Measurements from ENCODE around the gene DNAJB14.
"Not testable (repeated sequence)": the region's sequence is repeated elsewhere in the genome, so short reads cannot be mapped to it uniquely, and the experiment has no call there.

Gene DNAJB14

GRCh38 chr4:99946356-99947189, at the start of gene DNAJB14:
Gene DNAJB14, minus strand, starts transcription at chr4:99946618. Its CDS starts 47 bp downstream, at chr4:99946571.
- DNase-seq (ENCODE audit: low spot score), result peak; percentile 83

- no peak for DNase-seq (ENCODE audit: low spot score)
Measured at GRCh38 chr4:99991741-99992140, 45.3 kb upstream of the DNAJB14 start.

- no peak for DNase-seq (ENCODE audit: low spot score)
Measured at GRCh38 chr4:99987681-99988080, 41.3 kb upstream of the DNAJB14 start.

GRCh38 chr4:99986792-99987191, 40.4 kb upstream of the DNAJB14 start:
- DNase-seq (ENCODE audit: low spot score), result no peak

- no peak for DNase-seq (ENCODE audit: low spot score)
Measured at GRCh38 chr4:99983289-99983943, 37.0 kb upstream of the DNAJB14 start.

GRCh38 chr4:99979872-99980271, 33.5 kb upstream of the DNAJB14 start:
- DNase-seq (ENCODE audit: low spot score), result no peak

- DNase-seq (ENCODE audit: low spot score), result no peak
Measured at GRCh38 chr4:99971453-99972111, 25.2 kb upstream of the DNAJB14 start.

- DNase-seq (ENCODE audit: low spot score), result peak; percentile 69
Measured at GRCh38 chr4:99968330-99968729, 21.9 kb upstream of the DNAJB14 start.

GRCh38 chr4:99966692-99967091, 20.3 kb upstream of the DNAJB14 start:
- no peak for DNase-seq (ENCODE audit: low spot score)

- DNase-seq (ENCODE audit: low spot score), result no peak
Measured at GRCh38 chr4:99965674-99966350, 19.4 kb upstream of the DNAJB14 start.

- DNase-seq (ENCODE audit: low spot score), result no peak
Measured at GRCh38 chr4:99965173-99965572, 18.8 kb upstream of the DNAJB14 start.

- DNase-seq (ENCODE audit: low spot score), result no peak
Measured at GRCh38 chr4:99961711-99962110, 15.3 kb upstream of the DNAJB14 start.

- DNase-seq (ENCODE audit: low spot score), result no peak
Measured at GRCh38 chr4:99960648-99961047, 14.2 kb upstream of the DNAJB14 start.

- not testable (repeated sequence) for DNase-seq (ENCODE audit: low spot score)
Measured at GRCh38 chr4:99958207-99958606, 11.8 kb upstream of the DNAJB14 start.

GRCh38 chr4:99950913-99951254, 4.5 kb upstream of the DNAJB14 start:
- no peak for DNase-seq (ENCODE audit: low spot score)

GRCh38 chr4:99949999-99950912, 3.8 kb upstream of the DNAJB14 start, which contains the start of gene H2AZ1:
Gene H2AZ1, minus strand, starts transcription at chr4:99950275. Its CDS starts 105 bp downstream, at chr4:99950170.
- DNase-seq (ENCODE audit: low spot score), result peak; percentile 99

- peak; percentile 80 for DNase-seq (ENCODE audit: low spot score)
Measured at GRCh38 chr4:99949034-99949998, 2.9 kb upstream of the DNAJB14 start.

- no peak for DNase-seq (ENCODE audit: low spot score)
Measured at GRCh38 chr4:99947608-99948007, 1.2 kb upstream of the DNAJB14 start.

- DNase-seq (ENCODE audit: low spot score), result no peak
Measured at GRCh38 chr4:99947190-99947578, 766 bp upstream of the DNAJB14 start.

All from AG08395 (cell line).